Stimulated activated naive B cell treated with anti-CD40 and anti-IgM and Interleukin-4, amounts not matched to agents 10 μg/mL and 1 μg/mL and 100 μg/mL, for 72 hours (primary cell): Measurements from ENCODE around the gene AFAP1L1.

Experiments
- ATAC-seq, 2 donors: fragments of 150-1000 bp; cut with Tn5 transposase; replicated peaks; 2 replicates each; pipeline ENCODE4 v1.10.0; 2021; ENCODE audit warnings: moderate library complexity in 1 of 2
- DNase-seq: peaks from one replicate; pipeline ENCODE4 v3.0.0; 2021
- H3K27ac Mint-ChIP-seq: one replicate; pipeline ENCODE4 v1.8.0; 2022; ENCODE audit warnings: mild to moderate bottlenecking, mixed read lengths
- H3K27me3 Mint-ChIP-seq, 2 donors: one replicate each; pipeline ENCODE4 v1.8.0; 2022; ENCODE audit warnings: mixed read lengths in 2 of 2
- H3K36me3 Mint-ChIP-seq, 2 donors: one replicate each; pipeline ENCODE4 v1.8.0; 2022; ENCODE audit warnings: mixed read lengths in 2 of 2, mild to moderate bottlenecking in 1 of 2
- H3K4me1 Mint-ChIP-seq, 2 donors: one replicate each; pipeline ENCODE4 v1.8.0; 2022; ENCODE audit warnings: mixed read lengths in 2 of 2, mild to moderate bottlenecking in 1 of 2
- H3K4me3 Mint-ChIP-seq, 2 donors: one replicate each; pipeline ENCODE4 v1.8.0; 2022; ENCODE audit warnings: mild to moderate bottlenecking in 2 of 2, mixed read lengths in 2 of 2, moderate library complexity in 1 of 2
- H3K9me3 Mint-ChIP-seq, 2 donors: one replicate each; pipeline ENCODE4 v1.8.0; 2022; ENCODE audit warnings: mixed read lengths in 2 of 2, mild to moderate bottlenecking in 1 of 2

The AFAP1L1 gene

GRCh38 chr5:149365418-149365817 is 93.8 kb downstream of the AFAP1L1 start:
- no peak overlapping the region for H3K27ac Mint-ChIP-seq

GRCh38 chr5:149366169-149366729 is 94.6 kb downstream of the AFAP1L1 start:
- Mint-ChIP-seq H3K36me3 (peaks cover 18 to 40% of the 10 kb centered on the region in 2 donors), H3K9me3 (no peaks in the 10 kb centered on the region), H3K4me3 (no peak overlapping the region), H3K27me3 (no peaks in the 10 kb centered on the region), H3K4me1 (peaks cover 5 to 15% of the 10 kb centered on the region in 2 donors), H3K27ac (no peak overlapping the region)
- DNase-seq (no peak), ATAC-seq (no peak)

More at GRCh38 chr5:149365418-149365817, 93.8 kb downstream of the AFAP1L1 start:
- Mint-ChIP-seq H3K27me3 (no peaks in the 10 kb centered on the region), H3K4me1 (peaks cover 5 to 12% of the 10 kb centered on the region in 2 donors), H3K36me3 (peaks cover 18 to 40% of the 10 kb centered on the region in 2 donors), H3K9me3 (no peaks in the 10 kb centered on the region), H3K4me3 (no peak overlapping the region)
- DNase-seq, result no peak
- ATAC-seq, result no peak

GRCh38 chr5:149367249-149367971 is 95.8 kb downstream of the AFAP1L1 start:
- no peaks in the 10 kb centered on the region for H3K9me3 Mint-ChIP-seq
- ATAC-seq, result peak; percentile 78 to 82
- peaks cover 7 to 18% of the 10 kb centered on the region in 2 donors for H3K4me1 Mint-ChIP-seq
- DNase-seq, result peak; percentile 36
- no peak overlapping the region for H3K4me3 Mint-ChIP-seq
- no peak overlapping the region for H3K27ac Mint-ChIP-seq
- peaks cover 18 to 40% of the 10 kb centered on the region in 2 donors for H3K36me3 Mint-ChIP-seq
- no peaks in the 10 kb centered on the region for H3K27me3 Mint-ChIP-seq

- no peak overlapping the region for H3K27ac Mint-ChIP-seq
- peaks cover 18 to 37% of the 10 kb centered on the region in 2 donors for H3K36me3 Mint-ChIP-seq
- H3K4me3 Mint-ChIP-seq, result no peak overlapping the region
- H3K27me3 Mint-ChIP-seq, result no peaks in the 10 kb centered on the region
- peaks cover 7 to 18% of the 10 kb centered on the region in 2 donors for H3K4me1 Mint-ChIP-seq
- H3K9me3 Mint-ChIP-seq, result no peaks in the 10 kb centered on the region
- DNase-seq (no peak), ATAC-seq (no peak)
Observed at GRCh38 chr5:149367972-149368645, 96.5 kb downstream of the AFAP1L1 start.

GRCh38 chr5:149370878-149371277 is 99.2 kb downstream of the AFAP1L1 start:
- Mint-ChIP-seq H3K27ac (no peak overlapping the region), H3K4me3 (no peak overlapping the region), H3K36me3 (peaks cover 14 to 21% of the 10 kb centered on the region in 2 donors), H3K4me1 (peaks cover 7 to 18% of the 10 kb centered on the region in 2 donors), H3K9me3 (no peaks in the 10 kb centered on the region), H3K27me3 (no peaks in the 10 kb centered on the region)
- no peak for ATAC-seq
- no peak for DNase-seq

GRCh38 chr5:149371296-149371962 is 99.8 kb downstream of the AFAP1L1 start:
- DNase-seq (peak; percentile 26), ATAC-seq (peak; percentile 92 to 95)
- Mint-ChIP-seq H3K27ac (no peak overlapping the region), H3K27me3 (no peaks in the 10 kb centered on the region), H3K9me3 (no peaks in the 10 kb centered on the region), H3K4me1 (peaks cover 7 to 18% of the 10 kb centered on the region in 2 donors), H3K4me3 (no peak overlapping the region), H3K36me3 (peaks cover 11 to 16% of the 10 kb centered on the region in 2 donors)

- DNase-seq (no peak), ATAC-seq (no peak)
- H3K27me3 Mint-ChIP-seq, result no peaks in the 10 kb centered on the region
- H3K27ac Mint-ChIP-seq, result no peak overlapping the region
- H3K4me3 Mint-ChIP-seq, result no peak overlapping the region
- H3K9me3 Mint-ChIP-seq, result no peaks in the 10 kb centered on the region
- H3K4me1 Mint-ChIP-seq, result peaks cover 5 to 16% of the 10 kb centered on the region in 2 donors
- peaks cover 11 to 14% of the 10 kb centered on the region in 2 donors for H3K36me3 Mint-ChIP-seq
Observed at GRCh38 chr5:149372076-149372795, 100.6 kb downstream of the AFAP1L1 start.

GRCh38 chr5:149372932-149373331 is 101.3 kb downstream of the AFAP1L1 start:
- ATAC-seq (no peak), DNase-seq (no peak)
- H3K9me3 Mint-ChIP-seq, result no peaks in the 10 kb centered on the region
- H3K4me1 Mint-ChIP-seq, result peaks cover 3 to 9% of the 10 kb centered on the region in 2 donors
- H3K36me3 Mint-ChIP-seq, result peaks cover 10% of the 10 kb centered on the region in 2 donors
- no peaks in the 10 kb centered on the region for H3K27me3 Mint-ChIP-seq
- H3K27ac Mint-ChIP-seq, result no peak overlapping the region
- H3K4me3 Mint-ChIP-seq, result no peak overlapping the region

- Mint-ChIP-seq H3K4me3 (no peak overlapping the region), H3K9me3 (no peaks in the 10 kb centered on the region)
Observed at GRCh38 chr5:149374303-149374702, 102.6 kb downstream of the AFAP1L1 start.

GRCh38 chr5:149374801-149375200 is 103.1 kb downstream of the AFAP1L1 start:
- no peak for ATAC-seq

More at GRCh38 chr5:149374303-149374702, 102.6 kb downstream of the AFAP1L1 start:
- H3K27me3 Mint-ChIP-seq, result no peaks in the 10 kb centered on the region
- H3K4me1 Mint-ChIP-seq, result peaks cover 2 to 6% of the 10 kb centered on the region in 2 donors
- H3K36me3 Mint-ChIP-seq, result peaks cover 2 to 4% of the 10 kb centered on the region in 2 donors
- no peak overlapping the region for H3K27ac Mint-ChIP-seq
- ATAC-seq (no peak), DNase-seq (no peak)

GRCh38 chr5:149375434-149375833 is 103.8 kb downstream of the AFAP1L1 start:
- Mint-ChIP-seq H3K27me3 (no peaks in the 10 kb centered on the region), H3K4me1 (peaks cover 2 to 6% of the 10 kb centered on the region in 2 donors), H3K27ac (no peak overlapping the region), H3K36me3 (peaks cover 2 to 4% of the 10 kb centered on the region in 2 donors), H3K9me3 (no peaks in the 10 kb centered on the region), H3K4me3 (no peak overlapping the region)
- ATAC-seq (no peak), DNase-seq (no peak)

More at GRCh38 chr5:149374801-149375200, 103.1 kb downstream of the AFAP1L1 start:
- Mint-ChIP-seq H3K27ac (no peak overlapping the region), H3K36me3 (peaks cover 2 to 4% of the 10 kb centered on the region in 2 donors), H3K4me1 (peaks cover 2 to 6% of the 10 kb centered on the region in 2 donors), H3K4me3 (no peak overlapping the region), H3K27me3 (no peaks in the 10 kb centered on the region), H3K9me3 (no peaks in the 10 kb centered on the region)
- no peak for DNase-seq

GRCh38 chr5:149376104-149376503 is 104.4 kb downstream of the AFAP1L1 start:
- H3K9me3 Mint-ChIP-seq, result no peaks in the 10 kb centered on the region
- no peak for DNase-seq
- no peak overlapping the region for H3K27ac Mint-ChIP-seq
- no peak for ATAC-seq
- H3K27me3 Mint-ChIP-seq, result no peaks in the 10 kb centered on the region
- H3K36me3 Mint-ChIP-seq, result peaks cover 2 to 4% of the 10 kb centered on the region in 2 donors
- peaks cover 2 to 4% of the 10 kb centered on the region in 2 donors for H3K4me1 Mint-ChIP-seq
- no peak overlapping the region for H3K4me3 Mint-ChIP-seq

GRCh38 chr5:149376711-149377447 is 105.2 kb downstream of the AFAP1L1 start:
- Mint-ChIP-seq H3K36me3 (peaks cover 2 to 4% of the 10 kb centered on the region in 2 donors), H3K4me1 (peaks cover 2 to 4% of the 10 kb centered on the region in 2 donors), H3K9me3 (no peaks in the 10 kb centered on the region), H3K27me3 (peaks cover 0 to 4% of the 10 kb centered on the region in 2 donors), H3K27ac (no peak overlapping the region), H3K4me3 (no peak overlapping the region)
- DNase-seq (no peak), ATAC-seq (no peak)
